ENCODE results near the gene RAPGEFL1.
"Not testable (repeated sequence)": the region's sequence is repeated elsewhere in the genome, so short reads cannot be mapped to it uniquely, and the experiment has no call there.

RAPGEFL1 gene

GRCh38 chr17:40198576-40198975 is 21.3 kb downstream of the RAPGEFL1 start:
- in situ Hi-C loops (cut with MboI; ENCODE audit: low sequenced_read_pairs) = no loop called here

- in situ Hi-C loops (cut with MboI; ENCODE audit: low sequenced_read_pairs) = no loop called here
Observed at GRCh38 chr17:40203131-40203530, 25.9 kb downstream of the RAPGEFL1 start.

- in situ Hi-C loops (cut with MboI; ENCODE audit: low sequenced_read_pairs) = not testable (repeated sequence)
Observed at GRCh38 chr17:40206193-40206592, 28.9 kb downstream of the RAPGEFL1 start.

DNA sequence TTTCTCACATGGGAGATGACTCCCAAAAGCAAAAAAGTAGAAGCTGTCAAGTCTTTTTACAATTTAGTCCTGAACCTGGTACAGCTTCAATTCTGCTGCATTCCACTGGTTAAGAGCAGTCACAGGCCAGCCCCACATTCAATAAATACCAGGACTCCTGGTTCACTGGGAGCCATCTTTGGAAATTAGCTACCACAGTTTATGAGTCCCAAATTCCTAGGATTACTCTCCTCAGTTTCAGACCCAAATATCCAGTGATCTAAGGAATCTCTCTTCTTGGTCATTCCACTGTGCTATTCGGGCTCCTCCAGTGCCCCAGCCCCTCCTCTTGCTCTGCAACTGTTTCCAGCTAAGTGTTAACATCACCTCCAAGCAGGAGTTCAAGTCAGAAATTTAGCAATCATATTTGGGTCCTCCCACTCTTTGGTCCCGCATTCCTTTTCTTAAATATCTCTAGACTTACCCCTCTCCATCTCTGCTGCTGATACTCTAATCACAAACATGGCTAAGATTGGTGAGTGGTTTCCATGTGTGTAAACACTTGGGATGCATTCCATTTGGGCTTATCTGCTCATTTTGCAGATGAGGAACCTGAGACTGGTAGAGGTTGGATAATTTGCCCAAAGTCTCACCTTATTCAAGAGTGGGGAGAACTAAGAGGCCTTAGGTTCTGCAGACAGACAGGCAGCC is 32.3 kb downstream of the RAPGEFL1 start:
- in situ Hi-C loops (cut with MboI; ENCODE audit: low sequenced_read_pairs) = no loop called here

DNA sequence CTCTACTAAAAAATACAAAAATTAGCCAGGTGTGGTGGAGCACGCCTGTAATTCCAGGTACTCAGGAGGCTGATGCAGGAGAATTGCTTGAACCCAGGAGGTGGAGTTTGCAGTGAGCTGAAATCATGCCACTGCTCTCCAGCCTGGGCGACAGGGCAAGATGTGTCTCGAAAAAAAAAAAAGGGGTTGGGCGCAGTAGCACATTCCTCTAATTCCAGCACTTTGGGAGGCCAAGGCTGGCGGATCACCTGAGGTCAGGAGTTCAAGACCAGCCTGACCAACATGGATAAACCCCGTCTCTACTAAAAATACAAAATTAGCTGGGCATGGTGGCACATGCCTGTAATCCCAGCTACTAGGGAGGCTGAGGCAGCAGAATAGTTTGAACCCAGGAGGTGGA is 36.6 kb downstream of the RAPGEFL1 start:
- in situ Hi-C loops (cut with MboI; ENCODE audit: low sequenced_read_pairs) = not testable (repeated sequence)

DNA sequence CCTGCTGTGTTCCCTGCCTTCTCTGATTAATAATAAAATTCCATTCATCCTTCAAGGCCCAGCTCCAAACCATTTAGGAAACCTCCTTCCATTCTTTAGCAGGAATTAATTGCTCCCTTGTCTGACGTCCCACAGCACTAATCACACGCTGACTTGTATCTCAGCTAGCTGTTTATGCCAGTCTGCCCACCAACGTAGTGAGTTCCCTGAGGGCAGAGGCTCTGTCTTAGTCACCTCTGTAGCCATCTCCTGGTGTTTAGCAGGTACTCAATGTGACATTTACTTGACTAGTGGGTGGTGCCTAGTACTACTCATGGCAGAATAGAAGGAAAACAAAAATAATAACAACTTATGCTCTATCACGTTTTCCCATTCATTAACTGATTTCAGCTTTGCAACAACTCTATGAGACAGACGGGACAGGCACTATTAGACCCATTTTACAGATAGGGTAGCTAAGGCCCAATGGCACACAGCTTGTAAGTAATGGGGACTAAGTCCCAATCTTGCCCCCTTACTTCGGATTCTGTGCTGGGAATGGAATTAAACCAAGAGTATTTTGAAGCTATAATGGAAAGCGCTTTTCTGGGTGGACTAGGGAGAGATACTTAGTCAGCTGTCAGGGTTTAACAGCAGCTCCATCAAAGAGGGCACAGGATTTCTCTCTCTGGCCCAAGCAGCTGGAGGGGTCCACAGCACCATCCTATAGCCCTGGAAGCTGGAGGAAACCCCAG is 40.9 kb downstream of the RAPGEFL1 start:
- in situ Hi-C loops (cut with MboI; ENCODE audit: low sequenced_read_pairs) = no loop called here

DNA sequence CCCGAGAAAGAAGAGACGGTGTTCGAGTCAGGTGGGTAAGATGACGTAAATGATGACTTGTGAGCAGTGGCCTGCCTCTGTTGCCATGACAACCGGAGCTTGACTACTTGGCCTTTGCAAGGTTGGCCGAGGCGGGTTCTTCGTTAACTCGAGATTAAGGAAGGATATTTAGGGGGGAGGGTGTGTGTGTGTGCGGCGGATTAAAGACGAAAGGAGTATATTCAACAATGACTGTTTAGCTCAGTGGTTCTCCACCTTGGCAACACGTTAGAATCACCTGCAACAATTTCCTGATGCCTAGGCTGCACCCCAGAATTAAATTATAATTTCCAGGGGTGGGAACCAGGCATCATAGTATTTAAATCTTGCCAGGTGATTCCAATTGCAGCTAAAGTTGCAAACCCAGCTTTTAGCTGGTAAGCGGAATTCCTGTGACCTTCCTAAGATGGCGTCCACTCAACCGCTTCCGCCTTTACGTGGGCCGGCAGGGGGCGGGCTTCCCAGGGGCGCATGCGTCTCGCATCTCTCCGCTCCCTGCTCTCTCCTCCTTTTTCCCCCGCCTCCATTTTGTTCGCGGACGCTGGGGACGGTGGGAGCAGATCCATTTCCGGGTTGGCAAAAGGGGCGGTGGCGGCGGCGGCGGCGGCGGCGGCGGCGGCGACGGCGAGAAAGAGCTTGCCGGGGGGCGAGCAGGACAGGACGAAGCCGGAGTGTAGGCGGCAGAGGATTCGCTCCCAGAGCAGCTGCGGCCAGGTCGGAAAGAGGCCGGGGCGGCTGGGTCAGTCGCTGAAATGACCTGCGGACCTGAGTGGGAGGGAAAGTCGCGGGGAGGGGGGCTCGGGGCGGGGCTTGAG is 41.7 kb downstream of the RAPGEFL1 start, which contains the start of gene WIPF2:
WIPF2 (plus strand) TSS at position 565 of the 854 bp plus-strand sequence. CDS start 37,156 bp downstream, outside the sequence.
- in situ Hi-C loops (cut with MboI; ENCODE audit: low sequenced_read_pairs) = no loop called here

DNA sequence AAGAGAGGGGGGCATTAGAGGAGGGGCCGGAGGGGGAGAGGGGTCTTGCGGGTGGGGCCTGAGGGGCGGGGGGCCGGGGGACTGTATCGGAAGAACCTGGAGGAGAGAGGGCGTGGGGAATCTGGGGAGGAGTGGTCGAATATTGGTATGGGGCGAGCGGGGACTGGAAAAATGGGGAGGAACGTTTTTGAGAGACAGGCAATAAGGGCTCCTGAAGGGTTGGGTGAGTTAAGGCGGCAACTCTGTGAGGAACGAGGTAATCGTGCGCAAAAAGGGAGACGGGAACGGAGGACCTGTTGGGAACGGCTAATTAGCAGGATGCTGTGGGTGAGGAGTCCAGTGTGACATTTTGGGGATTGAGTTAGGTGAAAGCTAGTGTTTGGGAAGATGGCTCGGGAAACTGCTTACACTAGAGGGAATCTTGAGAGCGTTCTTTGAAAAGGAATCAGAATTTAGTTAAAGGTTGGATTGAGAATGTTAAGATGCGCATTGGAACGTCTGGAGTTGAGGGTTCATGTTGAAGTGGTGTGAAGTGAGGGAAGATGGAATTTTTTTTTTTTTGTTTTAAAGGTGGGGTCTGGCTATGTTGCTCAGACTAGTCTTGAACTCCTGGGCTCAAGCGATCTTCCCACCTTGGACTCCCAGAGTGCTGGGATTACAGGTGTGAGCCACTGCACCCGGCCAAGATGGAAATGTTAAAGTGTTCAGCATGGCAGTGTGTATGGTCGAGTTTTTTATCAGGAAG is 42.5 kb downstream of the RAPGEFL1 start:
- in situ Hi-C loops (cut with MboI; ENCODE audit: low sequenced_read_pairs) = no loop called here

- in situ Hi-C loops (cut with MboI; ENCODE audit: low sequenced_read_pairs) = no loop called here
Observed at GRCh38 chr17:40224718-40225550, 47.7 kb downstream of the RAPGEFL1 start.

DNA sequence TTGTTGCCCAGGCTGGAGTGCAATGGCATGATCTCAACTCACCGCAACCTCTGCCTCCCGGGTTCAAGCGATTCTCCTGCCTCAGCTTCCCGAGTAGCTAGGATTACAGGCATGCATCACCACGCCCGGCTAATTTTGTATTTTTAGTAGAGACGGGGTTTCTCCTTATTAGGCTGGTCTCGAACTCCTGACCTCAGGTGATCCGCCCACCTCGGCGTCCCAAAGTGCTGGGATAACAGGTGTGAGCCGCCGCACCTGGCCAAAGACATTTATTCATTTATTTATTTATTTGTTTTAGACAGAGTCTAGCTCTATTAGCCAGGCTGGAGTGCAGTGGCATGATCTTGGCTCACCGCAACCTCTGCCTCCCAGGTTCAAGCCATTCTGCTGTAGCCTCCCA is 51.9 kb downstream of the RAPGEFL1 start:
- in situ Hi-C loops (cut with MboI; ENCODE audit: low sequenced_read_pairs) = not testable (repeated sequence)

DNA sequence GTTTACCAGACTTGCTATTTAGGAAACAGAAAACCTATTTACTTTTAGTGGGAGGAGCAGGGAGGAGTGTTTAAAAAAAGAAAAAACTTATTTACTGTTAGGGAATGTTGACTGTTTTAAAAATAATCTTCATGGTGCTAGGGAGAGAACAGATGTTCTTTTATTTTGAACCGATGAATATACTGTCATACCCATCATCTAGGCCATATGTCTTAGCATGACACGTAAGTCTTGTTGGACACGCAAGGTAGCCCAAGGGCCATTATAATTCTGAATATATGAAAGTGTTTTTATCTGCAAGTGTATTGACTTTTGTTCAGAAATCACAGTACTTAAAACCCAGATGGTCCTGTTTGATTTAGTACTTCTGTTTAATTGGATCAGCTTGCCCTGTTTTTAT is 53.4 kb downstream of the RAPGEFL1 start:
- in situ Hi-C loops (cut with MboI; ENCODE audit: low sequenced_read_pairs) = no loop called here

- in situ Hi-C loops (cut with MboI; ENCODE audit: low sequenced_read_pairs) = not testable (repeated sequence)
Observed at GRCh38 chr17:40231928-40232327, 54.7 kb downstream of the RAPGEFL1 start.

GRCh38 chr17:40241252-40241834 is 64.1 kb downstream of the RAPGEFL1 start:
- in situ Hi-C loops (cut with MboI; ENCODE audit: low sequenced_read_pairs) = no loop called here

- in situ Hi-C loops (cut with MboI; ENCODE audit: low sequenced_read_pairs) = no loop called here
Observed at GRCh38 chr17:40242774-40243173, 65.5 kb downstream of the RAPGEFL1 start.

- in situ Hi-C loops (cut with MboI; ENCODE audit: low sequenced_read_pairs) = no loop called here
Observed at GRCh38 chr17:40243761-40244160, 66.5 kb downstream of the RAPGEFL1 start.

DNA sequence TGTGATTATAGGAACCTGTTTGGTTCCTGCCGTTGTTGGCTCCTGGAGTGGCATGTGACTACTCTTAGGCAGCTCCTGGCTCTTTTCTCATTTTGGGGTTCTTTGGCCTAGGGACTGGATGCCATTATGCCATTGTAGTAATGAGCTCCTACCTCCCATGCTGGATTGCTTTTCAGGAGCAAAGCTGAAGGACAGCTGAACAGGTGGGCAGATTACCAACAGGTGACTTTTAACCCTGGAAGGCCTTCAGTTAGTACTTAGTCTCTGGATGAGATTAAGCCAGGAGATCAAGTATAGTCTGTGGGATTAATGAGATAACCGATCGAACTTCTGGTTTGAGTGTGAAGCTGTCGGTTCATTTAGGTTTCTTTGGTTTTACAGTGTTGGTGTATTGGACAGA is 67.0 kb downstream of the RAPGEFL1 start:
- in situ Hi-C loops (cut with MboI; ENCODE audit: low sequenced_read_pairs) = no loop called here

Data from HL-60/S4 (cell line).